ENCODE measurements around the gene GALNTL6.
"Not testable (repeated sequence)": the region's sequence is repeated elsewhere in the genome, so short reads cannot be mapped to it uniquely, and the experiment has no call there.

Gene GALNTL6

GRCh38 chr4:172776203-172776861 is 963.1 kb downstream of the GALNTL6 start:
- no peak for DNase-seq

GRCh38 chr4:172777729-172778431 is 964.7 kb downstream of the GALNTL6 start:
- no peak for DNase-seq

- DNase-seq, result no peak
Observed at GRCh38 chr4:172778583-172778982, 965.4 kb downstream of the GALNTL6 start.

GRCh38 chr4:172780566-172781081 is 967.4 kb downstream of the GALNTL6 start:
- DNase-seq, result no peak

- DNase-seq, result no peak
Observed at GRCh38 chr4:172785613-172786012, 972.4 kb downstream of the GALNTL6 start.

- no peak for DNase-seq
Observed at GRCh38 chr4:172786039-172786792, 973.0 kb downstream of the GALNTL6 start.

- DNase-seq, result no peak
Observed at GRCh38 chr4:172787111-172787510, 973.9 kb downstream of the GALNTL6 start.

- no peak for DNase-seq
Observed at GRCh38 chr4:172791841-172792240, 978.6 kb downstream of the GALNTL6 start.

- DNase-seq, result no peak
Observed at GRCh38 chr4:172793565-172794306, 980.5 kb downstream of the GALNTL6 start.

- DNase-seq, result no peak
Observed at GRCh38 chr4:172794307-172794703, 981.1 kb downstream of the GALNTL6 start.

- not testable (repeated sequence) for DNase-seq
Observed at GRCh38 chr4:172797281-172797680, 984.1 kb downstream of the GALNTL6 start.

GRCh38 chr4:172802032-172802431 is 988.8 kb downstream of the GALNTL6 start:
- DNase-seq, result no peak

- DNase-seq, result no peak
Observed at GRCh38 chr4:172806841-172807240, 993.6 kb downstream of the GALNTL6 start.

GRCh38 chr4:172808196-172808595 is 995.0 kb downstream of the GALNTL6 start:
- DNase-seq, result no peak

GRCh38 chr4:172809319-172809718 is 996.1 kb downstream of the GALNTL6 start:
- no peak for DNase-seq

GRCh38 chr4:172813359-172813923 is 1000.2 kb downstream of the GALNTL6 start:
- DNase-seq, result no peak

- DNase-seq, result no peak
Observed at GRCh38 chr4:172815499-172816164, 1002.4 kb downstream of the GALNTL6 start.

- DNase-seq, result no peak
Observed at GRCh38 chr4:172818901-172819300, 1005.7 kb downstream of the GALNTL6 start.

GRCh38 chr4:172819353-172819752 is 1006.1 kb downstream of the GALNTL6 start:
- no peak for DNase-seq

GRCh38 chr4:172822331-172822730 is 1009.1 kb downstream of the GALNTL6 start:
- DNase-seq, result no peak

GRCh38 chr4:172826346-172826745 is 1013.1 kb downstream of the GALNTL6 start:
- DNase-seq, result no peak

GRCh38 chr4:172826861-172827260 is 1013.7 kb downstream of the GALNTL6 start:
- no peak for DNase-seq

All from NCI-H2029 treated with DMSO at 0.1 percent for 48 hours (cell line).